ENCODE results near the gene PCDH9.

The PCDH9 gene

DNA sequence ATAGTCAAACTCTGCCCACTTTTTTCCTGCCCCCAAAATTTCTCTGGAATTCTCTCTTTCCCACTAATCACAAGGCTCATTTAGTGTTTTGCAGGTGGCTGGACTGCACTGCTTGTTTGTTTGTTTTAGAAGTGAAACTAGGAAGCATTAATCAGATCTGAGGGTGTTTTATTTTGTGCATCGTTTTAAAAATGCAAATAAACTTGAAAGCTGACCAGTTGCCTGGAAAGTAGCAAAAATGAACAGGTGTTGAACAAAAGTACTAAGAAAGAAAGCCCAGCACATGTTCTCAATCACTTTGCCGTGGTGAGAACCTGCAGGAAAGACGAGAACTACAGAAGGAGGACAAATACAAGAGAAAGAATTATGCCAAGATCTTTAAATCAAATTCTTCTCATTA, 365.5 kb downstream of the PCDH9 start:
- Histone ChIP-seq H3K27me3 (ENCODE audit: insufficient read depth, low read length) (no peaks in the 10 kb centered on the region), H3K79me2 (ENCODE audit: control insufficient read depth, insufficient read depth, low read length, poor library complexity) (no peaks in the 10 kb centered on the region), H4K8ac (ENCODE audit: low read depth, low read length) (no peak overlapping the region), H3K23ac (ENCODE audit: low read length) (no peak overlapping the region), H2AFZ (ENCODE audit: insufficient read depth, low read length, poor library complexity) (no peak overlapping the region), H4K91ac (ENCODE audit: low read depth, low read length) (no peak overlapping the region), H4K12ac (ENCODE audit: low read depth, low read length) (no peak overlapping the region), H3K36me3 (ENCODE audit: control insufficient read depth in 1 of 2, insufficient read depth in 2 of 2, low read length in 2 of 2) (no peaks in the 10 kb centered on the region), H3K18ac (ENCODE audit: low read length) (no peak overlapping the region), H3K4ac (ENCODE audit: low read depth, low read length) (no peak overlapping the region), H3K9ac (ENCODE audit: low read length) (no peak overlapping the region), H3K4me3 (ENCODE audit: low read depth, low read length) (no peak overlapping the region), H3K9me3 (ENCODE audit: insufficient read depth, low read depth, low read length) (no peaks in the 10 kb centered on the region), H2BK5ac (ENCODE audit: low read depth, low read length, poor library complexity) (no peak overlapping the region), H3K4me2 (ENCODE audit: low read length) (no peak overlapping the region), H2BK12ac (ENCODE audit: low read length) (no peak overlapping the region), H3K4me1 (ENCODE audit: control insufficient read depth in 1 of 2, insufficient read depth in 2 of 2, low read length in 2 of 2) (peaks cover 0 to 3% of the 10 kb centered on the region in 2 experiments), H3K14ac (ENCODE audit: low read length) (no peak overlapping the region), H2AK5ac (ENCODE audit: low read length) (no peak overlapping the region), H3K79me1 (ENCODE audit: low read length) (no peaks in the 10 kb centered on the region), H2BK120ac (ENCODE audit: insufficient read depth, low read length, poor library complexity) (no peak overlapping the region), H3K27ac (ENCODE audit: low read depth, low read length) (no peak overlapping the region)
- no CpG with 5 or more reads among the region's 3 CpGs for WGBS (ENCODE audit: extremely low coverage, insufficient coverage, insufficient read length)
- no peak for DNase-seq

DNA sequence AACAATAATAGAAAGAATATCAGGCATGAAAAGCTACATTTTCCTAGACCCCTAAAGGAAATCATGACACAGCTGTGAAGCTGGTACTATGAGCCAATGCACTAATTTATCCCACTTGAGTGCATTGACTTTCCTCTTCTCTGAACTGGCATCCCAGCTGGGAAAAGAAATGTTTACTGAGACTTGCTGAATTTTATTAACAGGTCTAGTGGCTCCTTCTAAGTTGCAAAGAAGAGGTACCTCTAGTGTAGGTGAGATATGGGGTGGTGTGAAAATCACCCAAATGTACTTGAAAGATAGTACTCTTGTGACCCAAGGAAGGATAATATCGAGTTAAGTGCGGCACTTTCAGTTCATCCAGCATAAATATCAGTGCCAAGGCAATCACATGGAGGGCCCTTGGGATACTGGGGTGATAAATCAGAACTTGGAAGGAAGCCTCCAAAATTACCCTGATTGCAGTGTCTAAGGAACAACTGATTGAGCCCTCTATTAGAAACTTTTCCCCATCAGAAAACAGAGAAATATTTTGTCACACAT, 369.2 kb downstream of the PCDH9 start:
- H2AK5ac ChIP-seq (ENCODE audit: low read length), result no peak overlapping the region
- H3K23ac ChIP-seq (ENCODE audit: low read length), result no peak overlapping the region
- H3K4ac ChIP-seq (ENCODE audit: low read depth, low read length), result no peak overlapping the region
- H3K4me1 ChIP-seq (ENCODE audit: control insufficient read depth in 1 of 2, insufficient read depth in 2 of 2, low read length in 2 of 2), result peaks cover 0 to 3% of the 10 kb centered on the region in 2 experiments
- no peaks in the 10 kb centered on the region for H3K9me3 ChIP-seq (ENCODE audit: insufficient read depth, low read depth, low read length)
- H3K18ac ChIP-seq (ENCODE audit: low read length), result no peak overlapping the region
- no peak overlapping the region for H4K8ac ChIP-seq (ENCODE audit: low read depth, low read length)
- no peaks in the 10 kb centered on the region for H3K27me3 ChIP-seq (ENCODE audit: insufficient read depth, low read length)
- H2BK120ac ChIP-seq (ENCODE audit: insufficient read depth, low read length, poor library complexity), result no peak overlapping the region
- no peak overlapping the region for H4K12ac ChIP-seq (ENCODE audit: low read depth, low read length)
- no peaks in the 10 kb centered on the region for H3K36me3 ChIP-seq (ENCODE audit: control insufficient read depth in 1 of 2, insufficient read depth in 2 of 2, low read length in 2 of 2)
- no CpG with 5 or more reads among the region's 2 CpGs for WGBS (ENCODE audit: extremely low coverage, insufficient coverage, insufficient read length)
- H3K9ac ChIP-seq (ENCODE audit: low read length), result no peak overlapping the region
- no peak overlapping the region for H3K14ac ChIP-seq (ENCODE audit: low read length)
- no peaks in the 10 kb centered on the region for H3K79me2 ChIP-seq (ENCODE audit: control insufficient read depth, insufficient read depth, low read length, poor library complexity)
- H2AFZ ChIP-seq (ENCODE audit: insufficient read depth, low read length, poor library complexity), result no peak overlapping the region
- H3K4me2 ChIP-seq (ENCODE audit: low read length), result no peak overlapping the region
- no peak overlapping the region for H2BK12ac ChIP-seq (ENCODE audit: low read length)
- H4K91ac ChIP-seq (ENCODE audit: low read depth, low read length), result no peak overlapping the region
- DNase-seq, result no peak
- H3K79me1 ChIP-seq (ENCODE audit: low read length), result no peaks in the 10 kb centered on the region
- no peak overlapping the region for H2BK5ac ChIP-seq (ENCODE audit: low read depth, low read length, poor library complexity)
- no peak overlapping the region for H3K4me3 ChIP-seq (ENCODE audit: low read depth, low read length)
- no peak overlapping the region for H3K27ac ChIP-seq (ENCODE audit: low read depth, low read length)

DNA sequence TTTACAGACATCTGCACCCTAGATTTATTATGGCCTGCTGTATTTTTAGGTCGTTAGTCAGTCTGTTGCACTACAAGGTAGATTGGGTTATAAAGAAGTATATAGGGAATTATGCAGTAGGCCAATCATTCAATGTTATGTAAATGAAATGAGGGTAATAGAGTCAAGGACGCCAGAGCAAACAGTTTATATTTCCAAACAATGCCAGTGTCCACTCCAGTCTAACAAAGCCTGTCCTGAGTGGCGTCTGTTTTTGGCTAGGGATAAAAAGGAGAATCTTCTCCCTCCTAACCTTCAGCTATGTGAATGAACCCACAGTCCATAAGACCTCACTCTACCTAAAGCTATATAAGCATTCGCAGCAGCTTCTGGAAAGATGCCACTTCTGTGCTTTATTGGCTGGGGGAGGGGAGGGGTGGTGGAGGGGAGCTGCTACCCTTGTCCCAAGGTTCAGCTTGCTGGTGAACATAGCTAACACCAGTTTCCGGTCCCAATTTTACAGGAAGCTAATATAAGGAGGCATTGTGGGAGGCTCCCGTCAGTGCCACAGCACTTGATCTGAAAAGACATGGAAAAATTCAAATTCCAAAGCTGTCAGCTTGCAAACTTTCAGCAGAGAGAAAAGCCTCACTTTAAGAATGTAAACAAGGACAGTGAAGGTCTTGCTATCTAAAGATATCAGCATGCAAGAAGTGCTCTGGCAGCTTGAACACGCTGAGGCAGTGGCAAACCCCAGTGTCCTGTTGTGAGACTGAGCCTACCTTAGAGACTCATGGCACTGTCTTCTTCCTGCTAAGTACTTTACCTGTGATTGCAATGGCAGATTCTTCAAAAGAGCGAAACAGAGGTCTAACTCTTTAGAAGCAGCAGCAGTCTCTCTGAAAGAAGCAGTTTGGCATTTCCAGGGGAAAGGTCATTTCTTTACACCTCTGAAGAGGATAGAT, 369.9 kb downstream of the PCDH9 start:
- H3K4me3 ChIP-seq (ENCODE audit: low read depth, low read length), result no peak overlapping the region
- H3K27ac ChIP-seq (ENCODE audit: low read depth, low read length), result no peak overlapping the region
- H3K9ac ChIP-seq (ENCODE audit: low read length), result no peak overlapping the region
- no peak overlapping the region for H4K12ac ChIP-seq (ENCODE audit: low read depth, low read length)
- no peak overlapping the region for H3K4me2 ChIP-seq (ENCODE audit: low read length)
- H3K14ac ChIP-seq (ENCODE audit: low read length), result no peak overlapping the region
- no peaks in the 10 kb centered on the region for H3K79me1 ChIP-seq (ENCODE audit: low read length)
- no peak overlapping the region for H4K91ac ChIP-seq (ENCODE audit: low read depth, low read length)
- no CpG with 5 or more reads among the region's 8 CpGs for whole genome bisulfite sequencing (ENCODE audit: extremely low coverage, insufficient coverage, insufficient read length)
- H3K9me3 ChIP-seq (ENCODE audit: insufficient read depth, low read depth, low read length), result no peaks in the 10 kb centered on the region
- no peak overlapping the region for H3K4ac ChIP-seq (ENCODE audit: low read depth, low read length)
- no peak overlapping the region for H2AK5ac ChIP-seq (ENCODE audit: low read length)
- H2BK12ac ChIP-seq (ENCODE audit: low read length), result no peak overlapping the region
- no peak overlapping the region for H2BK120ac ChIP-seq (ENCODE audit: insufficient read depth, low read length, poor library complexity)
- no peak for DNase-seq
- H3K79me2 ChIP-seq (ENCODE audit: control insufficient read depth, insufficient read depth, low read length, poor library complexity), result no peaks in the 10 kb centered on the region
- H3K27me3 ChIP-seq (ENCODE audit: insufficient read depth, low read length), result no peaks in the 10 kb centered on the region
- no peaks in the 10 kb centered on the region for H3K36me3 ChIP-seq (ENCODE audit: control insufficient read depth in 1 of 2, insufficient read depth in 2 of 2, low read length in 2 of 2)
- no peak overlapping the region for H3K23ac ChIP-seq (ENCODE audit: low read length)
- no peak overlapping the region for H2AFZ ChIP-seq (ENCODE audit: insufficient read depth, low read length, poor library complexity)
- H4K8ac ChIP-seq (ENCODE audit: low read depth, low read length), result no peak overlapping the region
- no peak overlapping the region for H3K18ac ChIP-seq (ENCODE audit: low read length)
- H2BK5ac ChIP-seq (ENCODE audit: low read depth, low read length, poor library complexity), result no peak overlapping the region
- H3K4me1 ChIP-seq (ENCODE audit: control insufficient read depth in 1 of 2, insufficient read depth in 2 of 2, low read length in 2 of 2), result peaks cover 0 to 3% of the 10 kb centered on the region in 2 experiments

DNA sequence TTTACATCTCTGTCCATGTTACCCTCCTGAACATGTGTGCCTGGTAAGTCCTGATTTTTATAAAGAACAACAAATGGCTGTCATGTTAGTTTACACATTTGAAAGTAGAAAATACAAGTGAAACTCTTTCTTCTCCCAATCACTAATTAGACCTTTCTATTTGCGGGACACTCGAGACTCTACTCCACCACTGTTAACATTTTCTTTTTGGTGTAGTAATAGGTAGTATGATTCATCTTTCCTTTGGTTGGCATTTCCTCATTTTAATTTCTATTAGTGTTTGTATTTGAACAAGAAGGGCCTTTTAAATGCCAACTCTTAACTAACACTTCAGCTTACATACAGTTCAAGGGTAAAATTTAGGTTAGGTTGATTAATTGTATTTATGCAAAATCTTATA, 371.1 kb downstream of the PCDH9 start:
- Histone ChIP-seq H3K79me1 (ENCODE audit: low read length) (no peaks in the 10 kb centered on the region), H3K23ac (ENCODE audit: low read length) (no peak overlapping the region), H2BK12ac (ENCODE audit: low read length) (no peak overlapping the region), H3K9ac (ENCODE audit: low read length) (no peak overlapping the region), H2AK5ac (ENCODE audit: low read length) (no peak overlapping the region), H3K14ac (ENCODE audit: low read length) (no peak overlapping the region), H4K12ac (ENCODE audit: low read depth, low read length) (no peak overlapping the region), H3K18ac (ENCODE audit: low read length) (no peak overlapping the region), H3K36me3 (ENCODE audit: control insufficient read depth in 1 of 2, insufficient read depth in 2 of 2, low read length in 2 of 2) (no peaks in the 10 kb centered on the region), H3K4me2 (ENCODE audit: low read length) (no peak overlapping the region), H3K9me3 (ENCODE audit: insufficient read depth, low read depth, low read length) (no peaks in the 10 kb centered on the region), H4K8ac (ENCODE audit: low read depth, low read length) (no peak overlapping the region), H3K27me3 (ENCODE audit: insufficient read depth, low read length) (no peaks in the 10 kb centered on the region), H3K4me1 (ENCODE audit: control insufficient read depth in 1 of 2, insufficient read depth in 2 of 2, low read length in 2 of 2) (peaks cover 0 to 3% of the 10 kb centered on the region in 2 experiments), H3K27ac (ENCODE audit: low read depth, low read length) (no peak overlapping the region), H2BK5ac (ENCODE audit: low read depth, low read length, poor library complexity) (no peak overlapping the region), H3K4ac (ENCODE audit: low read depth, low read length) (no peak overlapping the region), H2AFZ (ENCODE audit: insufficient read depth, low read length, poor library complexity) (no peak overlapping the region), H3K4me3 (ENCODE audit: low read depth, low read length) (no peak overlapping the region), H2BK120ac (ENCODE audit: insufficient read depth, low read length, poor library complexity) (no peak overlapping the region), H3K79me2 (ENCODE audit: control insufficient read depth, insufficient read depth, low read length, poor library complexity) (no peaks in the 10 kb centered on the region), H4K91ac (ENCODE audit: low read depth, low read length) (no peak overlapping the region)
- WGBS (ENCODE audit: extremely low coverage, insufficient coverage, insufficient read length), result no CpG with 5 or more reads among the region's 2 CpGs
- DNase-seq, result no peak

All from trophoblast cell (in vitro differentiated cells and primary cell).